Peyer's patch (tissue), 4 donors: ENCODE data around the gene VAV2. TPM values are rescaled to one million over a fixed set of nuclear protein-coding genes. Genes with fewer than 3 reads are reported as not detected.

Source experiments
- DNase-seq, 3 donors: peaks; one replicate each; pipeline ENCODE4 v3.0.0-alpha.2; 2017 to 2019
- H3K27ac ChIP-seq, 4 donors: fragments of 200-600 bp; sonication (generic); one replicate each; pipeline ENCODE4 v1.5.1; 2016 to 2019
- H3K27me3 ChIP-seq, 2 donors: fragments of 200-600 bp; sonication (generic); one replicate each; pipeline ENCODE4 v1.5.1; 2019
- H3K36me3 ChIP-seq, 3 donors: fragments of 200-600 bp; sonication (generic); one replicate each; pipeline ENCODE4 v1.5.1; 2016 to 2019
- H3K4me1 ChIP-seq, 4 donors: fragments of 200-600 bp; sonication (generic); one replicate each; pipeline ENCODE4 v1.5.1; 2016 to 2019
- H3K4me3 ChIP-seq, 4 donors: fragments of 200-600 bp; sonication (generic); 1 replicate in 3 of 4; 2 replicates in 1 of 4; pipeline ENCODE4 v1.5.1; 2016 to 2019; ENCODE audit warnings: mild to moderate bottlenecking in 1 of 4
- H3K9me3 ChIP-seq, 4 donors: fragments of 200-600 bp; sonication (generic); one replicate each; pipeline ENCODE4 v1.5.1; 2016 to 2019; ENCODE audit warnings: mild to moderate bottlenecking in 1 of 4
- POLR2A ChIP-seq, 2 donors: fragments of 450-650 bp; IDR thresholded peaks; one replicate each; pipeline ENCODE4 v1.5.1; 2017; ENCODE audit warnings: antibody characterized with exemption in 2 of 2, mild to moderate bottlenecking in 2 of 2, moderate library complexity in 2 of 2
- total RNA-seq, 4 donors: library from RNA; depleted of rRNA; stranded (reverse); fragments of >200 nt; gene quantifications; one replicate each; pipeline ENCODE4 v1.1.0, GENCODE V29; 2016
- TF ChIP-seq, protein P1 (sequence below), 6 experiments: fragments of 450-650 bp in 4 of 6; fragments of 200-600 bp in 2 of 6; sonication (generic) in 1 of 6; IDR thresholded peaks; one replicate each; pipeline ENCODE4 v1.5.1; 2017 to 2019; ENCODE audit warnings: antibody characterized with exemption in 6 of 6, mild to moderate bottlenecking in 3 of 6, moderate library complexity in 1 of 6

Gene VAV2
- total RNA-seq, 4 donors from 2014 or later: 47.9 to 61.8 (median 58.9) TPM

DNA sequence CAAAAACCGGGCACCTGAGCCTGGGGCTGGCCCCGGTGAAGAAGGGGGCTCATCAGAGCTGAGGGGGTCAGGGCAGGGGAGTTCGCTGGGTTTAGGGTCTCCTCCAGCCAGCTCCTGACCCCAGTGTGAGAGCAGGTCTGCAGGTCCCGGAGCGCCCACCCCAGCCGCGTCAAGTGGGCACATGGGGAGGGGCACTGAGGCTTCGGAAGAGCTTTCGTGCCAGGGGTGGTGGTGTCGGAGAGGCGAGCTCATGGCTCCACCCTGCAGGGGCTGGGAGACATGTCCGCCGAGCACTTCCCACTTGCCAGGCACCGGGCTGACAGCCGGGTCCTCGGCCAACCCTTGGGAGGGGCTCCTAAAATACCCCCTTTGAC is 13.2 kb downstream of the VAV2 start:
- peak overlapping the region in 1 of 4 donors; percentile 16 for H3K4me3 ChIP-seq

DNA sequence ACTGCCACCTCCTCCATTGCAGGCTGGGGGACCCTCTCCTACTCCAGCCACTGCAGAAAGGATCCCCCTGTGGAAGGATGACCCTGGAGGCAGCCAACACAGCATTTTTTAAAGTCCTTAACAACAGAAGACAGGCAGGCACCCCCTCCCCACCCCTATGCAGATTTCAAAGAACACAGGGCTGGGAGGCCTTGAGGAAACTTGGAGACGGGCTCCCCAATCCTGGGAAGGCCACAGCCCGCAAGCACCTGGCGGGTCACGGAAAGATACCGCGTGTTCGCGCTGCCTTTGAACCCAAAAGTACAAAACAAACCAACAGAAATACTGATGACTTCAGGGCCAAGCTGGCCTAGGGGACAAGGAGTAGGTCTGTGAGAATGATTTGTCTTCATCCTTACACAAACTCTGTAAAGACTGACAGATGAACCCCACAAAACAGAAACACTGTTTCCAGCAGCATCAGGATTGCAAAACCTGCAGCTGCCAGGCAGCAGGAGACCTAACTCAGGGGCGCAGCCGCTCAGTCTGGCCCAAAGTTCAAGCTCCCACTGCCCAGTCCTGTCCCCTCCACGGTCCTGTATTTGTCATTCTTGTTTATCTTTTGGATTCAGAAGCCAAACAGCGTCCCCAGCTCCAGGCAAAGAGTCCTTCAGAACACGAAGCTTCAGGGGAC is 13.8 kb downstream of the VAV2 start:
- Histone ChIP-seq H3K9me3 (no peaks in the 10 kb centered on the region), H3K4me1 (peaks cover 4 to 35% (median 19%) of the 10 kb centered on the region in 4 donors), H3K27me3 (no peaks in the 10 kb centered on the region), H3K36me3 (no peaks in the 10 kb centered on the region), H3K27ac (peak overlapping the region in 1 of 4 donors; percentile 70), H3K4me3 (no peak overlapping the region)
- TF ChIP-seq, protein P1, sequence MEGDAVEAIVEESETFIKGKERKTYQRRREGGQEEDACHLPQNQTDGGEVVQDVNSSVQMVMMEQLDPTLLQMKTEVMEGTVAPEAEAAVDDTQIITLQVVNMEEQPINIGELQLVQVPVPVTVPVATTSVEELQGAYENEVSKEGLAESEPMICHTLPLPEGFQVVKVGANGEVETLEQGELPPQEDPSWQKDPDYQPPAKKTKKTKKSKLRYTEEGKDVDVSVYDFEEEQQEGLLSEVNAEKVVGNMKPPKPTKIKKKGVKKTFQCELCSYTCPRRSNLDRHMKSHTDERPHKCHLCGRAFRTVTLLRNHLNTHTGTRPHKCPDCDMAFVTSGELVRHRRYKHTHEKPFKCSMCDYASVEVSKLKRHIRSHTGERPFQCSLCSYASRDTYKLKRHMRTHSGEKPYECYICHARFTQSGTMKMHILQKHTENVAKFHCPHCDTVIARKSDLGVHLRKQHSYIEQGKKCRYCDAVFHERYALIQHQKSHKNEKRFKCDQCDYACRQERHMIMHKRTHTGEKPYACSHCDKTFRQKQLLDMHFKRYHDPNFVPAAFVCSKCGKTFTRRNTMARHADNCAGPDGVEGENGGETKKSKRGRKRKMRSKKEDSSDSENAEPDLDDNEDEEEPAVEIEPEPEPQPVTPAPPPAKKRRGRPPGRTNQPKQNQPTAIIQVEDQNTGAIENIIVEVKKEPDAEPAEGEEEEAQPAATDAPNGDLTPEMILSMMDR (IDR thresholded peaks at IDR 0.05): no peak
- TF ChIP-seq POLR2A (IDR thresholded peaks at IDR 0.05): no peak
- peak in 1 of 3 donors; percentile 29 for DNase-seq

More for the DNA sequence above, 13.2 kb downstream of the VAV2 start:
- no peaks in the 10 kb centered on the region for H3K36me3 ChIP-seq
- peak overlapping the region in 3 of 4 donors; percentile 33 to 70 (median 52) for H3K27ac ChIP-seq
- peaks cover 4 to 32% (median 16%) of the 10 kb centered on the region in 4 donors for H3K4me1 ChIP-seq
- H3K9me3 ChIP-seq: no peaks in the 10 kb centered on the region
- no peaks in the 10 kb centered on the region for H3K27me3 ChIP-seq
- TF ChIP-seq POLR2A (IDR thresholded peaks at IDR 0.05): no peak
- TF ChIP-seq, protein P1 (IDR thresholded peaks at IDR 0.05): no peak
- no peak for DNase-seq

DNA sequence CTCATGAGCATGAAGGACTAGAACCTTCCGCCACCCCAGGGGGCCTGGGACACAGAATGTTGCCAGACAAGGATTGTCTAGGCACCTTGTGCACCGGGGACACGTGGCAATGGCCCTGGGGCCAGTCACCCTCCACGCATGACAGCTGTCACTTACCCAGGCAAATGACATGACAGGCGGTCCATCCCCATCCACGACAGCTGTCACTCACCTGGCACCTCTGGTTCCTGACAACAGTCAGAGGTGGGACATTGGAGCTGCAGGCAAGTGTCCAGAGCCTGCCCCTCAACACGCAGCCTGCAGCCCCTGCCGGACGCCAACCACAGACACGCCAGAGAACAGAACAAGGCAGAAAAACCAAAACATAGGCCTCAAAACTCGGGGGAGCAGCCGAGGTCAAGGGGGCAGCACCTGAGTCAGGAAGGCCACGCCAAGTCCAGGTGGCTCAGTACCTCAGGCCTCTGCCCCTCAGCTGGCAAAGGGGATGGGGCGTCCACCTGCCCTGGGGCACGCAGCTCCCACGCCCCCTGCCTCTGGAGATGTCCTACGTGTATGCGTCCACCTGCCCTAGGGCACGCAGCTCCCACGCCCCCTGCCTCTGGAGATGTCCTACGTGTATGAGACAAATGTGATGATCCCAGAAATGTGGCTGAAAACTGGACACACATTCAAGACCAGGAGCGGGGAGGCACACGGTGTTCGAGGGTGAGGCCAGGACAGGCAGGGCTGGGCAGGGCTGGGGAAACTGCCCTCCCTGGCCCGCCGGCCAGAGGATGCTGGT is 14.5 kb downstream of the VAV2 start:
- Histone ChIP-seq H3K4me1 (peaks cover 8 to 43% (median 21%) of the 10 kb centered on the region in 4 donors), H3K27me3 (no peaks in the 10 kb centered on the region), H3K36me3 (no peaks in the 10 kb centered on the region), H3K4me3 (no peak overlapping the region), H3K27ac (no peak overlapping the region), H3K9me3 (no peaks in the 10 kb centered on the region)
- no peak for TF ChIP-seq POLR2A (IDR thresholded peaks at IDR 0.05)
- TF ChIP-seq, protein P1 (IDR thresholded peaks at IDR 0.05): no peak
- peak in 1 of 3 donors; percentile 35 for DNase-seq

DNA sequence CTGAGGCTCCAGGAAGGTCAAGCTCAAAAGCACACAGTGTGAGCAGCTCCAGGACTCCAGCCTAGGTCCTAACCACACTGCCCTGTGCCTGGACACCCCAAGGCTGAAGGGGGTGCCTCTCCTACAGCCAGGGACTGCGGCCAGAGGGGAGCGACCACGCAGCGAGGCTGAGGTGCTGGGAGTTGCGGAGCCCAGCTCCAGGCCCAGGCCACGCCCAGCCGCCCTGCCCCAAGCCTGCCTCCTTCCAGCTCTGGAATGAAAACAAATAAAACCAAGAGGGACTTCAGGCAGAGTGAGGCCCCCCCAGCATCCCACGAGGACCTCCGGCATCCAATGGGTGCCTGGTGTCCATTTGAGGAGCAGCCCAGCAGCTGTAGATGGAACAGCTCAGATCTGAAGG is 15.2 kb downstream of the VAV2 start:
- TF ChIP-seq, protein P1 (IDR thresholded peaks at IDR 0.05): no peak
- TF ChIP-seq POLR2A (IDR thresholded peaks at IDR 0.05): no peak
- peak in 1 of 3 donors; percentile 34 for DNase-seq
- Histone ChIP-seq H3K36me3 (no peaks in the 10 kb centered on the region), H3K4me1 (peaks cover 12 to 48% (median 23%) of the 10 kb centered on the region in 4 donors), H3K9me3 (no peaks in the 10 kb centered on the region), H3K27ac (no peak overlapping the region), H3K4me3 (no peak overlapping the region), H3K27me3 (no peaks in the 10 kb centered on the region)

DNA sequence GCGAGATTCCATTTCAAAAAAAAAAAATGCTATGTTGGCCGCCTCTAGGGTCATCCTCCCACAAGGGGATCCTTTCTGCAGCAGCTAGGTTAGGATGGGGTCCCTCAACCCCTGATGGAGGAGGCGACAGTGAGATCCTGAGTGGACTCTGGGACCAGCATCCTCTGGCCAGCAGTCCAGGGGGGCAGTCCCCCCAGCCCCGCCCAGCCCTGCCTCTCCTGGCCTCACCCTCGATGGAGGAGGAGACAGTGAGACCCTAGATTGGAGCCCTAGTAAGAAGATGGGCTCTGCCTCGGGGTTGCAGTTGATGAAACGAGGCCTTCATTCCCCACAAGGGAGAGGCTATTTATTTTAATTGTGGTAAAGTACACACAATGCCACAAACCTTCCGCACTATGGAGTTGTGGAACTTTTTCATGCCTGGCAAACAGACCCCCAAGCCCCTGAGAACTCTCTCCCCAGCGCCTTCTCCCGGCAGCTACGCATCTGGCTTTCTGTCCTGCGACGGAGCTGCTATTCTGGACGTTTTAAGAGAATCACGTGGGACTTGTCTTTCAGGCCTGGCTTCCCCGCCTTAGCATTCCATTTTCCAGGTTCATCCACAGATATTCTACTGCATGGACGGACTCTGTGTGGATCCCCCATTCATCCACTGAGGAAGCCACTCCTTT is 15.8 kb downstream of the VAV2 start:
- Histone ChIP-seq H3K4me1 (peaks cover 16 to 54% (median 29%) of the 10 kb centered on the region in 4 donors), H3K27ac (no peak overlapping the region), H3K36me3 (no peaks in the 10 kb centered on the region), H3K9me3 (no peaks in the 10 kb centered on the region), H3K27me3 (no peaks in the 10 kb centered on the region), H3K4me3 (no peak overlapping the region)
- TF ChIP-seq, protein P1 (IDR thresholded peaks at IDR 0.05): no peak
- no peak for TF ChIP-seq POLR2A (IDR thresholded peaks at IDR 0.05)
- DNase-seq: peak in 1 of 3 donors; percentile 33
